ENCODE measurements around the gene FAH. TPM values are rescaled to one million over a fixed set of nuclear protein-coding genes. Genes with fewer than 3 reads are reported as not detected.

The FAH gene
- polyA plus RNA-seq, 3 donors = 16.5 to 25.4 (median 24.0) TPM

GRCh38 chr15:80142646-80143045, 10.2 kb upstream of the FAH start:
- intact Hi-C loops (cut with micrococcal nuclease) = no loop called here
- Mint-ChIP-seq H3K36me3 (peaks cover 5 to 12% of the 10 kb centered on the region in 2 donors), H3K27me3 (ENCODE audit: low read depth in 3 of 3) (peaks cover 0 to 2% (median 0%) of the 10 kb centered on the region in 3 donors), H3K27ac (peak overlapping the region in 1 of 7 donors; percentile 35), H3K4me1 (peaks cover 17% of the 10 kb centered on the region), H3K9me3 (peaks cover 0 to 3% (median 0%) of the 10 kb centered on the region in 7 donors), H3K4me3 (no peak overlapping the region)
- H2AFZ ChIP-seq (ENCODE audit: insufficient read depth, low read depth, low read length, poor library complexity, severe bottlenecking) = no peak overlapping the region
- H3K9me3 ChIP-seq (replicated peaks in 1 of 2; ENCODE audit: control insufficient read depth in 1 of 2, insufficient read depth in 1 of 2, low read length in 2 of 2) = no peaks in the 10 kb centered on the region
- H3K27me3 ChIP-seq (ENCODE audit: control insufficient read depth in 2 of 2, insufficient read depth in 2 of 2, low read length in 2 of 2) = no peaks in the 10 kb centered on the region
- H3K9ac ChIP-seq (ENCODE audit: insufficient read depth, low read length, poor library complexity, severe bottlenecking) = no peak overlapping the region
- WGBS (ENCODE audit: insufficient coverage) = no CpG with 5 or more reads among the region's 5 CpGs
- no peak overlapping the region for H3K4me3 ChIP-seq (replicated peaks in 1 of 3; ENCODE audit: low read depth in 2 of 3, low read length in 3 of 3)
- no peaks in the 10 kb centered on the region for H4K20me1 ChIP-seq (ENCODE audit: insufficient read depth, low read length)
- no peak overlapping the region for H3K27ac ChIP-seq (ENCODE audit: low read depth in 1 of 2, low read length in 2 of 2)
- TF ChIP-seq, protein P1, sequence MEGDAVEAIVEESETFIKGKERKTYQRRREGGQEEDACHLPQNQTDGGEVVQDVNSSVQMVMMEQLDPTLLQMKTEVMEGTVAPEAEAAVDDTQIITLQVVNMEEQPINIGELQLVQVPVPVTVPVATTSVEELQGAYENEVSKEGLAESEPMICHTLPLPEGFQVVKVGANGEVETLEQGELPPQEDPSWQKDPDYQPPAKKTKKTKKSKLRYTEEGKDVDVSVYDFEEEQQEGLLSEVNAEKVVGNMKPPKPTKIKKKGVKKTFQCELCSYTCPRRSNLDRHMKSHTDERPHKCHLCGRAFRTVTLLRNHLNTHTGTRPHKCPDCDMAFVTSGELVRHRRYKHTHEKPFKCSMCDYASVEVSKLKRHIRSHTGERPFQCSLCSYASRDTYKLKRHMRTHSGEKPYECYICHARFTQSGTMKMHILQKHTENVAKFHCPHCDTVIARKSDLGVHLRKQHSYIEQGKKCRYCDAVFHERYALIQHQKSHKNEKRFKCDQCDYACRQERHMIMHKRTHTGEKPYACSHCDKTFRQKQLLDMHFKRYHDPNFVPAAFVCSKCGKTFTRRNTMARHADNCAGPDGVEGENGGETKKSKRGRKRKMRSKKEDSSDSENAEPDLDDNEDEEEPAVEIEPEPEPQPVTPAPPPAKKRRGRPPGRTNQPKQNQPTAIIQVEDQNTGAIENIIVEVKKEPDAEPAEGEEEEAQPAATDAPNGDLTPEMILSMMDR (IDR thresholded peaks at IDR 0.05) = no peak
- no peaks in the 10 kb centered on the region for H3K79me2 ChIP-seq (ENCODE audit: insufficient read depth, low read length)
- DNase-seq = no peak
- peaks cover 8% of the 10 kb centered on the region in 2 donors for H3K4me1 ChIP-seq (ENCODE audit: control insufficient read depth in 1 of 2, insufficient read depth in 2 of 2, low read length in 2 of 2)
- H3K36me3 ChIP-seq (replicated peaks in 1 of 2; ENCODE audit: control insufficient read depth in 1 of 2, insufficient read depth in 2 of 2, low read length in 2 of 2) = peaks cover 0 to 5% of the 10 kb centered on the region in 2 donors
- no peak overlapping the region for H3K4me2 ChIP-seq (replicated peaks; ENCODE audit: extremely low read depth, low read length, poor library complexity, severe bottlenecking)

GRCh38 chr15:80151148-80151547, 1.7 kb upstream of the FAH start:
- peaks cover 0 to 2% (median 0%) of the 10 kb centered on the region in 7 donors for H3K9me3 Mint-ChIP-seq
- intact Hi-C loops (cut with micrococcal nuclease) = loop anchor here in 1 of 2 donors (5.0 to 10.0 kb wide), 2 partner anchors 94 to 1276 kb away; partner anchors contain the start of genes MORF4L1 and ZFAND6
- H3K27ac Mint-ChIP-seq = no peak overlapping the region

More at GRCh38 chr15:80151148-80151547, 1.7 kb upstream of the FAH start:
- Histone ChIP-seq H3K79me2 (ENCODE audit: insufficient read depth, low read length) (peaks cover 12% of the 10 kb centered on the region), H3K36me3 (replicated peaks in 1 of 2; ENCODE audit: control insufficient read depth in 1 of 2, insufficient read depth in 2 of 2, low read length in 2 of 2) (no peaks in the 10 kb centered on the region), H3K4me2 (replicated peaks; ENCODE audit: extremely low read depth, low read length, poor library complexity, severe bottlenecking) (no peak overlapping the region), H3K27me3 (ENCODE audit: control insufficient read depth in 2 of 2, insufficient read depth in 2 of 2, low read length in 2 of 2) (no peaks in the 10 kb centered on the region), H3K9me3 (replicated peaks in 1 of 2; ENCODE audit: control insufficient read depth in 1 of 2, insufficient read depth in 1 of 2, low read length in 2 of 2) (no peaks in the 10 kb centered on the region), H2AFZ (ENCODE audit: insufficient read depth, low read depth, low read length, poor library complexity, severe bottlenecking) (no peak overlapping the region), H3K27ac (ENCODE audit: low read depth in 1 of 2, low read length in 2 of 2) (no peak overlapping the region), H3K4me1 (ENCODE audit: control insufficient read depth in 1 of 2, insufficient read depth in 2 of 2, low read length in 2 of 2) (peaks cover 36 to 38% of the 10 kb centered on the region in 2 donors), H3K9ac (ENCODE audit: insufficient read depth, low read length, poor library complexity, severe bottlenecking) (no peak overlapping the region), H3K4me3 (replicated peaks in 1 of 3; ENCODE audit: low read depth in 2 of 3, low read length in 3 of 3) (no peak overlapping the region), H4K20me1 (ENCODE audit: insufficient read depth, low read length) (no peaks in the 10 kb centered on the region)
- no peaks in the 10 kb centered on the region for H3K27me3 Mint-ChIP-seq (ENCODE audit: low read depth in 3 of 3)
- H3K4me3 Mint-ChIP-seq = no peak overlapping the region
- 93% methylated on average over 4 of the region's 6 CpGs for WGBS (ENCODE audit: insufficient coverage)
- TF ChIP-seq, protein P1 (IDR thresholded peaks at IDR 0.05) = no peak
- DNase-seq = no peak
- no peaks in the 10 kb centered on the region for H3K36me3 Mint-ChIP-seq
- peaks cover 43% of the 10 kb centered on the region for H3K4me1 Mint-ChIP-seq
